HG02970 (cell line): ENCODE data around the gene EVI5.

Experiments
- ATAC-seq: cut with Tn5 transposase; IDR thresholded peaks from one replicate; pipeline ENCODE4 v1.9.1; 2021; ENCODE audit warnings: mild to moderate bottlenecking, moderate library complexity, moderate number of reproducible peaks; ENCODE audit not compliant: unreplicated experiment, low FRiP score

Gene EVI5

GRCh38 chr1:92784639-92785500, at the start of gene EVI5:
Gene EVI5 (minus strand): TSS chr1:92785108. CDS start chr1:92736546, 48,562 bp downstream.
- ATAC-seq, result peak; percentile 89

GRCh38 chr1:92834617-92835016, 49.7 kb upstream of the EVI5 start:
- ATAC-seq, result no peak

- ATAC-seq, result no peak
Measured at GRCh38 chr1:92833840-92834239, 48.9 kb upstream of the EVI5 start.

- no peak for ATAC-seq
Measured at GRCh38 chr1:92832537-92833114, 47.7 kb upstream of the EVI5 start.

- peak; percentile 93 for ATAC-seq
Measured at GRCh38 chr1:92831762-92832536, 47.0 kb upstream of the EVI5 start, which contains the start of gene RPL5. Gene RPL5 (plus strand): TSS chr1:92832040. CDS start chr1:92832115, 75 bp downstream.

GRCh38 chr1:92831368-92831761, 46.5 kb upstream of the EVI5 start:
- no peak for ATAC-seq

- no peak for ATAC-seq
Measured at GRCh38 chr1:92826792-92827191, 41.9 kb upstream of the EVI5 start.

GRCh38 chr1:92822879-92823278, 38.0 kb upstream of the EVI5 start:
- ATAC-seq, result no peak

GRCh38 chr1:92820551-92820950, 35.6 kb upstream of the EVI5 start:
- no peak for ATAC-seq

GRCh38 chr1:92820024-92820423, 35.1 kb upstream of the EVI5 start:
- no peak for ATAC-seq

GRCh38 chr1:92817986-92818764, 33.3 kb upstream of the EVI5 start:
- peak; percentile 54 for ATAC-seq

GRCh38 chr1:92817137-92817697, 32.3 kb upstream of the EVI5 start:
- no peak for ATAC-seq

- no peak for ATAC-seq
Measured at GRCh38 chr1:92816732-92817131, 31.8 kb upstream of the EVI5 start.

- ATAC-seq, result no peak
Measured at GRCh38 chr1:92808381-92808780, 23.5 kb upstream of the EVI5 start.

GRCh38 chr1:92805216-92805615, 20.3 kb upstream of the EVI5 start:
- no peak for ATAC-seq

GRCh38 chr1:92804721-92805201, 19.9 kb upstream of the EVI5 start:
- ATAC-seq, result no peak

GRCh38 chr1:92803140-92803887, 18.4 kb upstream of the EVI5 start:
- ATAC-seq, result no peak

GRCh38 chr1:92797961-92798360, 13.1 kb upstream of the EVI5 start:
- no peak for ATAC-seq

GRCh38 chr1:92797297-92797696, 12.4 kb upstream of the EVI5 start:
- no peak for ATAC-seq
